HT-29 (cell line): ENCODE data around the gene NCDN. TPM values are rescaled to one million over a fixed set of nuclear protein-coding genes. Genes with fewer than 3 reads are reported as not detected.

Experiments used
- DNase-seq: peaks from one replicate; pipeline ENCODE4 v3.0.0-alpha.2; 2015; ENCODE audit warnings: low spot score
- total RNA-seq: library from RNA; depleted of rRNA; stranded (reverse); fragments of >200 nt; shearing (Covaris generic); gene quantifications from 2 replicates; pipeline ENCODE4 v1.2.3, GENCODE V29; 2014

The NCDN gene
- total RNA-seq, 1 experiment from 2014 or later: 50.9 TPM

DNA sequence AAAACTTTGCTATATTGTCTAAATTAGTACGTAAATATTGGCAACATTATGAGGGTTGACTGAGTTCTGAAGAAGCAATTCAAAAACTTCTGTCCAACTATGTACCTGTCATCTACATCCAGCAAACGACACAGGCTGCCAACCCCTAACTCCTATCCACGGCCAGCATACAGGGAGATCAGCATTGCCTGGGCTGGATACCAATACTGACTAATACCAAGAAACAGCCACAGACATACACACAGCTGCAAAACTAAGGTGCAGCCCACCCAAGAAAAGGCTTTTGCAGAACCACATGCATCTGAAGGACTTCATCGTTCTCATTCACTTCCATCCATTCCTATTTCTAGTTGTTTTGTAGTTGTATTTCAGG is 2.4 kb upstream of the NCDN start:
- DNase-seq: no peak

DNA sequence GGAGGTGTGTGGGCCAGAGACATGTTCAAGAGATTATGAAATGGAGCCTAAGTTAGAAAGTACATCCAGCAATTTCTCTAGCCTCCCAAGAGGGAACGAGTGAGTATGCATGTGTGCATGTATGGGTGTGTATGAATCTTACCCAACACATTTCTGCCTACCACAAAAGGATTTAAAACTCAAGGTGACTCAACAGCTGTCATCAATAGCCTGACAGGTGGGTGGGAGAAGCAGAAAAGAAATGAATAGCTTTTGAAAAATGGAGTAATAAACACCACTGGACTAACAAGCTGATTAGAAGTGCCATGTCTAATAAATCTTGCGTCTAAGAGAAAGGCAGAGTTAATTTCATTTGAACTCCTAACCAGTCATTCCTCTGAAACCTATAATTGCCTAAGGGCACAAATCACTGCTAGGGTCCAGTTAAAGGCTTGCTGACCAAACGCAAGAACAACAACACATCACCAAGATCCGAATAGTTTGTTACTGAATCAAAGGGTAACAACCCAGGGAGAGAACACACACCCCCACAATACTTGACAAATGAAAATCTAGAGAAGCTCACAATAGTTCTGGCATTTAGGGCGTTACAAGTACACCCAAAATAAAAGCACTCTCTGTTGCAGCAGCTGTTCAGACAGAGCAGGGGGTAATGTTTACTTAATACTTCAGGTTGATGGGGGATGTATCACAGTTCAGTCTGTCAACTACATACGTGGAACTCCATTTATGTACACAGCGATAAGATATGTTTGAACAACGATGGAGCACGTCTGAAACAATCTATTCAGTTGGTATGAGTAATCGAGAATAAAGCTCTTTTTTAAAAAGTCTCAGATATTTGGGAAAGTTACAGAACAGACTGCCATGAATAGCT is 1.8 kb upstream of the NCDN start:
- DNase-seq: no peak

DNA sequence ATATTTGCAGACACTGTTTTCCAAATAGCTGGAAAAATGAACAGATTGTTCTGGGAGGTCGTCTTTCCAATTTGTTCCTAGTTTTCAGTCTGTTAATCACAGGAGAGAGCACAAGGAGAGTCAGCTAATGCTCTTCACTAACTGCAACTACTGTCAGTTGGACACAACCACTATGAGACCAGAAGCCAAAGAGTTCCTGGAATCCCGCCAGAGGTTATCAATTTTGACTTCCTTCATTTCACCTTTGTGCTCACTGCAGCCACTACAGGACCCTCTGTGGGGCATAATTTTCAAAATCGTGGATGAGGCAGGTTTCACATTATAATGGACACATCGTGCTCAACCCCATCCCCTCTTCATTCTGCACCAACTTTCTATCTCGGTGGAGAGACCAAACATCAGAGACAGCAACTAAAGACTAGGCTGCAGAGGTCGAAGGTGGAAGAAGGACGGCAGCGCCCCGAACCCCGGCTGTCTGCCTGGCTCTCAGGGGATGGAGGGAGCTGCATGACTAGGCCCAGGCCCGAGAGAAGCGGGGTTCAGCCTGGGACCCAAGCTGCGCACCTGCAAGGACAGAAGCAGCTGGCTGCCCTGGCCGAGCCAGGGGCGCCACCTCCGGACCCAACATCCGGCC is 998 bp upstream of the NCDN start:
- DNase-seq: no peak

DNA sequence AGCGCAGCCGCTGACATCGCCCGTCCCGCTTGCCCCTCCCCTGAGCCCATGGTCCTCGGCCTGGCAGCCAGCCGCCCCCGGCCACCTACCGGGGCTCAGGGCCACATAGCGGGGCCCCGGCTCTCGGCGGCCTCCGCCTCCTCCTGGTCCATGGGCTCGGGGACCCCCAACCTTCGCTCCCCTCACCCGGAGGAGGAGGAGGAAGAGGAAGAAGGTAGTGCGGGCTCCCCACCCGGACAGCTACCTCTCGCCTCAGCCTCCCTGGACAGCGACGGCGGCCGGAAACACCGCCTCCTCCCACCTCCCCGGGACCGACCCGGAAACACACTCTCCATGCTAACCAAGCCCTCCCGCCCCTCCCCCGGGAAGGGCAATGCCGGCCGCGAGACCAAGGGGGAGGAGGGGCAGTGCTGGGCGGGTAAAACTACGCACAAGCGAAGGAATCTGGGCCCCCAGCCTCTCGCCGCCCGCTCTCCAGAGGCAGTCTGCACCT is 435 bp upstream of the NCDN start, which contains the start of gene KIAA0319L:
TSS of gene KIAA0319L (minus strand) at position 286 of the 493 bp plus-strand sequence. CDS start 2,912 bp downstream, outside the sequence.
- peak; percentile 84 for DNase-seq

DNA sequence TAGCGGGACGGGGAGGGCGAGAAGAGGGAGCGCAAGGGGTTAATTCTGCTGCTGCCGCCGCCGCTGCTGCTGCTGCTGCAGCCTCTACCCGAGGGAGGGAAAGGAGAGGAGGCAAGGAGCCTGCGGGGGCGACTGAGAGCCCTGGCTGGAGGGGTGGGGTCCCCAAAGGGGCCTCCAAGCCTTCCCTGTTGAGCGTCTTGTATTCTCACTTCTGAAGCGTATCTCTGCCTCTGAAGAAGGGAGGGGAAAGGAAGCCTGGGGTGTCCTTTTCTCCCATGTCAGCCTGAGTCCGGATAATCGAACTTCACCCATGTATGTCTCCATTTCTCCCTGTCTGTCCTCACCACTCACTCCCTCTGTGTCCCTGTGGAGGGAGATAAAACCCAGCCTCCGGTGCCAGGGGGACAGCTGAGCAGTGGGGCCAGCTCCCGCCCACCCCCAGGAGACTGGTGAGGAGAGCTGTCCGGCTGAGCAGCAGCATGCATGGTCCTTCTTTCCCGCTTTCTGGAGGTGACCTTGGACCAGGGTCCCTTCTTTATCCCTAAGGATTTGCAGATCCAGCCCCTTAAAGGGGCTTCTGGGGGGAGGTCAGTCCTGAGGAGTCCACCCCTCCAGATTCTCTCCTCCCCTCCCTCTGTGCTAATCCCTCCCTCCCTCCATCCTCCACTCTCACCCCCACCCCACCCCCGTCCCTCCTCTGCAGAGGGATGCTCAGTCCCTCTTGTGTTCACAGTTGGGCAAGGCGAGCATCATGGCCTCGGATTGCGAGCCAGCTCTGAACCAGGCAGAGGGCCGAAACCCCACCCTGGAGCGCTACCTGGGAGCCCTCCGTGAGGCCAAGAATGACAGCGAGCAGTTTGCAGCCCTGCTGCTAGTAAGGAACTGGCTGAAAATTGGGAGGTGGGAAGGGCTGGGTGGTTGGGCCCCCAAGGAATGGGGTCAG is 1.0 kb downstream of the NCDN start:
- no peak for DNase-seq

DNA sequence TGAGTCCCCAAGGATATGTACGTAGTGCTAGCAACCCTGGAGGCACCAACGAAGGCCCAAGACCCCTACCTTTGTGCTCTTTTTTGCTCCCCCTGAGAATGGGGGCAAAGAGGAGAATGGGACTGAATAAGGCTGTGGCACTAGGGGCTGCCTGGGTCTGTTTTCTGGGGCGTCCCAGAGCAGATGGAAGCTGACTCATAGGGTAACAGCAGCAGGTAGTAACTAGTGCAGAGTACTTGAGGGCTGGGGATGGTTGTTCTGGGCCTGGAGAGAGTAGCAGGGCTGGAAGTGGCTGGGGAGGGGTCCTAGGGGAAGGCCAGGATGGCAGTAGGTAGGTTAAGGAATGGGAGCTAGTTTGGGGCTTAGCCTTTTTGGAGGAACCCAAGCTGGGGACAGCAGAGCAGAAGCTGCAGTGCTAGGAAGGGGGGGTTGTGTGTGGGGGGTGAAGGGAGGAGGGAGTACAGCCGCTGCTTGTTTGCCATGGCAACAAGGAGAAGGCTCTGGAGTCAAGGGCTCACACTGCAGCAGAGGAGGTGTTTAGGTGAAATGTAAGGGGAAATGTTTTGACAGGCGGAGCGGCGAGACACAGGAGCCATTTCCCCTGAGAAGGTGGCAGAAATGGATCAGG is 1.8 kb downstream of the NCDN start:
- DNase-seq: no peak

DNA sequence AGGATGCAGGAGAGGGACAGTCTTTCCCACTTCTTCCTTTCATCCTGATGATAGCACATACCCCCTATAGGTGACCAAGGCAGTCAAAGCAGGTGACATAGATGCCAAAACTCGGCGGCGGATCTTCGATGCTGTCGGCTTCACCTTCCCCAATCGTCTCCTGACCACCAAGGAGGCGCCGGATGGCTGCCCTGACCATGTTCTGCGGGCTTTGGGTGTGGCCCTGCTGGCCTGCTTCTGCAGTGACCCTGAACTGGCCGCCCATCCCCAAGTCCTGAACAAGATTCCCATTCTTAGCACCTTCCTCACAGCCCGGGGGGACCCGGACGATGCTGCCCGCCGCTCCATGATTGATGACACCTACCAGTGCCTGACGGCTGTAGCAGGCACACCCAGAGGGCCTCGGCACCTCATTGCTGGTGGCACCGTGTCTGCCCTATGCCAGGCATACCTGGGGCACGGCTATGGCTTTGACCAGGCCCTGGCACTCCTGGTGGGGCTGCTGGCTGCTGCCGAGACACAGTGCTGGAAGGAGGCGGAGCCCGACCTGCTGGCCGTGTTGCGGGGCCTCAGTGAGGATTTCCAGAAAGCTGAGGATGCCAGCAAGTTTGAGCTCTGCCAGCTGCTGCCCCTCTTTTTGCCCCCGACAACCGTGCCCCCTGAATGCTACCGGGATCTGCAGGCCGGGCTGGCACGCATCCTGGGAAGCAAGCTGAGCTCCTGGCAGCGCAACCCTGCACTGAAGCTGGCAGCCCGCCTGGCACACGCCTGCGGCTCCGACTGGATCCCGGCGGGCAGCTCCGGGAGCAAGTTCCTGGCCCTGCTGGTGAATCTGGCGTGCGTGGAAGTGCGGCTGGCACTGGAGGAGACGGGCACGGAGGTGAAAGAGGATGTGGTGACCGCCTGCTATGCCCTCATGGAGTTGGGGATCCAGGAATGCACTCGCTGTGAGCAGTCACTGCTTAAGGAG is 2.9 kb downstream of the NCDN start:
- no peak for DNase-seq

DNA sequence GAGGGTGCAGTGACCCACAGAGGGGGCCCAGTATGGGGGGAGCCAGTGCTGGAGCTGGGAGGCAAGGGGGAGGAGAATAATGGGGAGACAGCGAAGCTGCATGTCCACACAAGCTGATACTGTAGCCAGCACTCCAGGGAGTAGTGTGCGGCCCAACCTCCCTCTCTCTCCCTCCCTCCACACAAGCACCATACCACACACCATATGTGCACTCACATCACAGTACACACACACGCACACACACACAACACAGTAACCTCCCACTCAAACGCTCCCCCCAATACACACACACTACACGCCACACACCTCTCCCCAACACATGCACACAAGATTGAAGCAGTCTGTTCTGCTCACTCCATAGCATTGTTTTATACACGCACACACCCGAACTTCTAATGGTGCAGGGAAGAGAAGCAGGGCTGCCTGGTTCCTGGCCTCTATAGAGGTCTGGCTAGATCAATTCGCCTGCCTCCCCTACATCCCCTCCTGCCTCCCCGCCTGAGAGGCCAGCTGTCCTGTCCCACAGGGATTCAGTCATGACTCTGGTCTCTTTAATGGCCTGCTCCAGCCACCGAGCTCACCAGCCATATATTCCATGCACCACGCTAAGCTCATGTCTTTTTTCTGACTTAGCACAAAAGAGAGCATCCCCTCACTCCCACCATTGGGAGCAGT is 3.8 kb downstream of the NCDN start:
- no peak for DNase-seq

DNA sequence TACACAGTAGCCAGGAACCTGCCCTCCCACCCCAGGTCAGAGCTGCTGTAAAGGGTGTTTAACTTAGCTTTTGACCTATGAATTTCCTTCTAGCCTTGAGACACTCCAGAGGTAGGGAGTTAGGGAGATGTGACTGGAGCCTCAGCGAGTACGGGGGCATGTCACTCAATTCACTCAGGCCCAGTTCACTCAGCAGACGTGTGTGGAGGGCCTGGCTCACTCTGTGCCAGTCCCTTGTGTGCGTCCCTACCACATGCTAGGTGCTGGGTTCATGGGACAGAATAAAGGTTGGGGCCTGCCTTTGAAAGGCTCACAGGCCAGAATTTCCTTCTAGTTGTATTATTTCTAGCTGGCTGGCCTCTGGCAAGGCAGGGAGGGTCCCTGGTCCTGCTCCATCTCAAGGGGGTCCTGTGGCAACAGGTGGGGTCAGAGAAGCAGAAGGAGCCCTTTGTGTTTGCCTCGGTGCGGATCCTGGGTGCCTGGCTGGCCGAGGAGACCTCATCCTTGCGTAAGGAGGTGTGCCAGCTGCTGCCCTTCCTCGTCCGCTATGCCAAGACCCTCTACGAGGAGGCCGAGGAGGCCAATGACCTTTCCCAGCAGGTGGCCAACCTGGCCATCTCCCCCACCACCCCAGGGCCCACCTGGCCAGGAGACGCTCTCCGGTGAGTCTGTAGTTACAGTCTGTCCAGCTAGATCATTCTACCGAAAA is 4.5 kb downstream of the NCDN start:
- DNase-seq: no peak

DNA sequence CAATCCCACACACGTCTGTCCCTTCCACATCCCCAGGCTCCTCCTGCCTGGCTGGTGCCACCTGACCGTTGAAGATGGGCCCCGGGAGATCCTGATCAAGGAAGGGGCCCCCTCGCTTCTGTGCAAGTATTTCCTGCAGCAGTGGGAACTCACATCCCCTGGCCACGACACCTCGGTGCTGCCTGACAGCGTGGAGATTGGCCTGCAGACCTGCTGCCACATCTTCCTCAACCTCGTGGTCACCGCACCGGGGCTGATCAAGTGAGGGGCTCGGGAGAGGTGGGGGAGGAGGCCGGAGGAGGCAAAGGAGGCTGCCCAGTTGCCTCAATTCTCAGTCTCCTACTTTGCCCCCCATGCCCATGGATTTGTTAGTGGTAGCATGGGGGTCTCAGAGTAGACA is 5.6 kb downstream of the NCDN start:
- no peak for DNase-seq

DNA sequence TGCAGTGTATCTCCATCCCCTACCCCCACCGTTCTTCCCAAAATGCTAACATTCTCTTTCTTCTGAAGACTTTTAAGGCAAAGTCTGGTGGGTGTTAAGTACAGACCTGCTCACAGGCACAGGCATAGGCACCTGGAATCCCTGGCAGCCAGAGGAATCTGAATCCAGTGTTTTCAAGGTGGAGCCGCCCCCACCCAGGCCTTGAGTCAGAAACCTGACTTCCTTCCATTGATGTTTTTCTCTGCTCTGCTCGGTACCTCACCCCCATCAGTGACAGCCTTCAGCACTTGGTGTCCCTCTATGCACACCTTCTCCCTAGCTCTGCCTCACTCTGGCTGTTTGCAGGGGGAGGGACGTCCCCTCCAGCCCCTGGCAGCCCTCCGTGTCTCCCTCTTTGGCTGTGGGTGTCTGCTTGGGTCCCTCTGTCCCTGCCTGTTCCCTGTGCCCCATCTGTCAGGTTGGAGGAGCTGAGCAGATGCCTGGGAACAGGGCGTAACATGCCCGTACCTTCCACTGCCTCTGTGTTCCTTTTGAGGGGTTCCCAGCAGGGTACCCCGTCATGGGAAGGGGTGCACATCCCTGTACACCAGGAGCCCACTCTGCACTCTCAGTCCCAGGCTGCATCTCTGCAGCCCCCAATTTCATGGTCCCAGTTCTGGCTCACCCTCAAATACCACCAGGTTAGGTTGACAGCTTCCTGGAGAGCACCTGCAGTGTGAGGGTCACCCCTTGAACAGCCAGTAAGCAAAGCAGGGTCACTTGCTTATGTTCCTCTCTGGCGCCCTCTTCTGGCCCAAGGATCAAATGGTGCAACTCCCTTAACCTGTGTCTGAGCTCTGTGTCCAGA is 6.7 kb downstream of the NCDN start:
- DNase-seq: peak; percentile 86

DNA sequence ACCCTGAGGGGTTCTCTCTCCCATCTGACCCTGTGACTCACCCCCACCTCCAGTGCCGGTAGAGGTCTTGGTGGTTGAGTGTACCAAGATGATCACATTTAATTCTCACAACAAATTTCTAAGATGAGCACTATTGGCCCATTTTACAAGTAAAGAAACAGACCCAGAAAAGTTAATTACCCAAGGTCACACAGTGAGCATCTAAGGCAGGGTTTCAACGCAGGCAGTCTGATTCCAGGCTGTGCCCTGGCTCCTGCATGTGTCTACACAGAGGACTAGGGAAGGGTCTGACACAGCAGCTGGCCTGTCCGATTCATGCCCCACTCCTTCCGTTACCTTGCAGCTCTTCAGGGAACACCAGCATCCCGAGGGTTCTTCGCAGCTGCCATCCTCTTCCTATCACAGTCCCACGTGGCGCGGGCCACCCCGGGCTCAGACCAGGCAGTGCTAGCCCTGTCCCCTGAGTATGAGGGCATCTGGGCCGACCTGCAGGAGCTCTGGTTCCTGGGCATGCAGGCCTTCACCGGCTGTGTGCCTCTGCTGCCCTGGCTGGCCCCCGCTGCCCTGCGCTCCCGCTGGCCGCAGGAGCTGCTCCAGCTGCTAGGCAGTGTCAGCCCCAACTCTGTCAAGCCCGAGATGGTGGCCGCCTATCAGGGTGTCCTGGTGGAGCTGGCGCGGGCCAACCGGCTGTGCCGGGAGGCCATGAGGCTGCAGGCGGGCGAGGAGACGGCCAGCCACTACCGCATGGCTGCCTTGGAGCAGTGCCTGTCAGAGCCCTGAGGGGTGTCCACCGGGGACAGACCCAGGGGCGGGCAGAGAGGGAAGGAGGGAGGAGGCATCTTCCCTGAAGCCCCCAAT is 7.5 kb downstream of the NCDN start:
- DNase-seq: no peak

DNA sequence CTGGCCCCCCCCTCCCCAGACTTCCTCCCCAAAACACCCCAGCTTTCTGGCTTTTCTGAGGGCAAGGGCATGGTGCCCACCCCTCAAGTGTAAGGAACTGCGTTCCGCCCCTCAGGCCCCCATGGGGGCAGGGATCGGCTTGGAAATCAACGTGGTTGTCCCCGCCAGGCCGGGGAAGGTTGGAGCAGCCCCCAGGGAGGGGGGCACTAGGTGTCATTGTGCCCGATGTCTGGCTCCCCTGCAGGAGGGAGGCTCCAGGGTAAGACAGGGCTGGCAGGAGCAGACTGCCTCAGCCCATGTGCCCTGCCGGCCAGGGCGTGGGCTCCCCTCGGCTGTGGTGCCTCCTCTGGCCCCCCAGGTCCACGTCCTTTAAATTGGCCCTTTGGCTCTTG is 8.1 kb downstream of the NCDN start:
- no peak for DNase-seq

DNA sequence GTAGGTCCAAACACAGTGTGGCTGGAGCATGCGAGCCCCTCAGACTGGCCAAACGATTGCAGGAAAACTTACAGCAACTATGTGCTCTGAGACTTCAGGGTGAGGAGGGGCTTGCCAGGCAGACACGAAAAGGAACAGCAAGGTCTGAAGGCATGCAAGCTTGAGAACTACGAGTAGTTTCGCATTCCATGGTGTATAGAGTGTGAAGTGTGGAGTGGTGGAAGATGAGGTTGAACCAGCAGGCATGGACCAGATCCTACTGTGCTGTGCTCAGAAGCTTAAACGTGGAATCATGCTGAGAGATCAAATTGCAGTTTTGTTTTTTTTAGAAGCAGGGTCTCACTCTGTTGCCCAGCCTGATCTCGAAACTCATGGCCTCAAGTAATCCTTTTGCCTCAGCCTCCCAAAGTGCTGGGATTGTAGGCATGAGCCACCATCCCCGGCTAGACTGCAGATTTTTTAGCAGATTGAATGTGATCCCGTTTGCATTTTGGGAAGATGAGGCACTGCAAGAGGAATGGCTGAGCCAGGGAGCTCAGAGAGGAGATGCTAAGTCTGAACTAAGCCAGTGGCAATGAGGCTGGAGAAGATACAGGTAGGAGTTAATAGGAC is 10.5 kb downstream of the NCDN start:
- DNase-seq: no peak

DNA sequence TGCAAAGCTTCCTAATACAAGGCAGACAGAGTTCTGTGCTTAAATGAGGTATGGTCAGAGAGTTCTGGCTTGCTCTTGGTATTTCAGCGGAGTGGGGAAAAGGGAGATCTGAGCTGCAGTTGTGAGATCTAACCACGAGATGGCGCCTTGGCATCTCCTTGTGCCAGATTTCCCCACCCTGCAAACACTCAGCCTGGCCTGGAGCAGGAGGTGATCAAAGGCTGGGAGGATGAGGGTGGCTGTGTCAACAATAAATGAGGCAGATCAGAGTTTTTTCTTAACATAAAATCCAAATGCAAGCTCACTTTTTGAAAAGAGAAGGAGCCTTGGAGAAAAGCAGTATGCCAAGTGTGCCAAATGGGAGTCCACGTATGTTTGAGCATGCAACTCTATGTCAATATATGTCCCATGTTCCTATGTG is 11.4 kb downstream of the NCDN start:
- DNase-seq: peak; percentile 92

DNA sequence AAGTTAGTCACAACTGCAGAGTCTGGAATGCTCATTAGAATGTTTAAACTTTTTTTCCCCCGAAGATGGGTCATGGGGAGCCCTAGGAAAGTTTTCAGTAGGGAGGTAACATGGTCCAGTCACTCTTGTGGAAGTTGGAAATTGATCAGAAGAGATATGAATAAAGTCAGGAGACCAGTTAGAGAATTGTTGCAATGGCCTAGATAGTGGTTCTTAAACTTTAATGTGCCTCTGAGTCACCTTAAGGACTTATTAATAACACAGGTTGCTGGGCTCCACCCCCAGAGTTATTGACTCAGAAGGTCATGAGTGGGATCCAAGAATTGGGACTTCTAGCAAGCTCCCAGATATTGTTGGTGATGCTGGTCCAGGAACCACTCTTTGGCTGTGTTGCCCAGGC is 12.3 kb downstream of the NCDN start:
- no peak for DNase-seq
